GM18505 (cell line): ENCODE measurements around the gene FAM162A.
"Not testable (repeated sequence)": the region's sequence is repeated elsewhere in the genome, so short reads cannot be mapped to it uniquely, and the experiment has no call there.

ENCODE experiments used
- ATAC-seq: cut with Tn5 transposase; IDR thresholded peaks from one replicate; pipeline ENCODE4 v1.9.1; 2021; ENCODE audit not compliant: unreplicated experiment
- POLR2A ChIP-seq: IDR thresholded peaks from 4 replicates; pipeline ENCODE4 v1.6.1; 2011; ENCODE audit warnings: borderline replicate concordance; ENCODE audit not compliant: insufficient read depth, insufficient read length; ENCODE audit errors: extremely low read depth

Gene FAM162A

DNA sequence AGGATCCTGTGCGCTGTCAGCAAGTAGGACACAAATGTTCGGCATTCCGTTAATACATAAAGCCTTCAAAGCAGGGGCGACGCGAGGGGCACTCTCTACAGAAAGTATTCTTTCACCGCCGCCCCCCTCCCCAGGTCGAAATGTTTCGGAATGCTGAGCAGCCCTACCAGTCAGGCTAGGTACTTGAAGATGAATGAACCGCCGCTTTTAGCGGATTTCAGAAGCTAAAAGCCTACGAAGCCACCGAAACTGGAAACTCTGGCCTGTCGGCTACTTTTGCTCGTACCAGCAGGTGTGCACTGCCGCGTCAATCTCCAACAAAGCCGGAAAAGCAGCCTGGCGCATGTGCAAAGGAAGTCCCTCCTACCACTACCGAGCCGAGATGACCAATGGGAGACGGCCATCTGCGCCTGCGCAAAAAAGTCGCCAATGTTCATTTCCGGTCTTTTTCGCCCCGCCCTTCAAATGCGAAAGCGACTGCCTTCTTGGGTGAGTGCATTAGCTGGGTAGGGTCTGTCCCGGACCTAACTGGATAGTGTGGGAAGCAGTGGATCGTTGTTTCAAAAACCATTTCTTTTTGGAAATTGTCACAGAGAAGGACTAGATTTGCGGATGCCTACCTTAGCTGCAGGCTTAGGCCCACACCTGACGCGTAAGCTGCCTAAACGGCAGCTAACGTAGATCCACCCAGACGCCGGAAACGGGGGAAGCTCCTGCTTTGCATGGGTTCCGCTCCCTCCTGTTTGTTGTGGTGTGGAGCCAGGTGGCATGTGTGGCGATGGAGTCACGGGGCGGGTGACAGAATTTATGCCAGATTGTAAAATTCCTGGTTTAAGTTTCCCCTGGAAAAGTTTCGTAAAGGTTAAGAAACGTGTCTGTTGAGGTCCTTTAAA lies 32.0 kb downstream of the FAM162A start, which contains the start of gene WDR5B:
WDR5B (minus strand) TSS at position 301 of the 893 bp plus-strand sequence. CDS start 534 bp downstream, outside the sequence.
- TF ChIP-seq POLR2A: peak; percentile 96
- peak; percentile 83 for ATAC-seq

DNA sequence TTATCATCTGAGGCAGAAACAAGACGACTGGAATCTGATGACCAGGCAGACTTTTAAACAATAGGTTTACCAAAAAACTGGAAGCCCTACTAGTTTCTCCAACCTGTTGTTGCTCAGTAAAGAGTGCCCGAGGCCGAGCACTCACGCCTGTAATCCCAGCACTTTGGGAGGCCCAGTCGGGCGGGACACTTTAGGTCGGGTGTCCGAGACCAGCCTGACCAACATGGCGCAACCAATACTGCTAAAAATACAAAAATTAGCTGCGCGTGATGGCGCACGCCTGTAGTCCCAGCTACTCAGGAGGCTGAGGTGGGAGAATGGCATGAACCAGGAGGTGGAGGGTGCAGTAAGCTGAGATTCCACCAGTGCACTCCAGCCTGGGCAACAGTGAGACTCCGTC lies 33.0 kb downstream of the FAM162A start:
- no peak for ATAC-seq
- no peak for TF ChIP-seq POLR2A

DNA sequence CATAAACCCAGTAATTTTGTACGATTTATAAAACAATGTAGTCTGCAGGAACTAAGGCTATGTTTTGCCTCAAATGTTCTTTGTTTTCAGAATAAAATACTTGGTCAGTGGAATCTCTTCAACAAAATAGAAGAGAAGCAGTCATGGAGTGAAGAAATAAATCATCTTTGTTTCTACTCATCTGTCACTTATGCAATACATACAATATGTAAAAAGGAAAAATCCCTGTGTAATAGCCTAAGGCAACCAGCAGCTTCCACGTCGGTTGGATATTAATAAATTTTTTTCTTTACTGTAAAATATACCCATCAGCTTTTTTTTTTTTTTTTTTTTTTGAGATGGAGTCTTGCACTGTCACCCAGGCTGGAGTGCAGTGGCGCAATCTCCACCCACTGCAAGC lies 37.1 kb downstream of the FAM162A start:
- no peak for TF ChIP-seq POLR2A
- ATAC-seq: no peak

DNA sequence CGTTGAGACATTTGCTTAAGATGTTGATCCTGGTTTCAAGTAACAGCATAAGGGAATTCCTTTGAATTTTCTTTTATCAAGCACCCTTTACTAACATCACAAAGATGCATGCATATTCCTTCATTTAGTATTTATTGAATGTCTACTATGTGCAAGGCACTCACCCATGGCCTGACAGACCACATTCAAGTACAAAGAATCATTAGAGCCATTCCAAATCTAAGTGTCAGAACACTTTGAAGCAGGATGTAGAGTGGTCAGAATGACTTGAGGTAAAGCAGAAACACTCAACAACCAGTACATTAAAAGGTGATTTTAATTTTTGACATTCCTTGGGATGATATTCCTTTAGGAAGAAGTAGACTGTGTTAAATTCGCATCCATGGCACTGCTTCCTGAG lies 37.9 kb downstream of the FAM162A start:
- ATAC-seq: no peak
- TF ChIP-seq POLR2A: no peak

DNA sequence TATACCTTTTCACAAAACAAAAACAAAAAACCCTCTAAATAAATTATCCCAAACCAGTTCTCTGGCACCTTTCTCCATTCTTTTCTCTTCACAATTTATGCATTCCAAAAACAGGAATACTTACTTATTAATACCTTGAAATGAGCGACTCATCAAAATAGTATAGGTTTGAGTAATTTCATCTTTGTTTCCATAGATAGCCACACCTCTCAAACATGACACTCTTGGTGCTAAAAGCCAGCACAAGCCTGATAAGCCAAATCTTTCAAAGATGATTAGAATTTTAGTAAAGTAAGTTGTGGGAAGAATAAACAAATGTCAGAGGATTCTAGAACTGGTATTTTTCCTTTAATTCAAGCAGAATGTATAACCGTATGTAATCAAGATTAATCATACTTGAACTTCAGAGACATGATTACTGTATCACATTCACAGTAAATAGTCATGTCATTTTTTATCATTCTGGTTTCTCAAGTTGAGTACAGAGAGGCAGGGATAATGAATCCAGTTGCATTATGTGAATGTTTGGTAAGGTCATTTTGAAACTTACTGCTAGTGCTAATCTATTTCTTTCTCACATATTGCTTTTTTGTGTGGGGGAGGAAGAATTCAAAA lies 44.0 kb downstream of the FAM162A start:
- no peak for TF ChIP-seq POLR2A
- ATAC-seq: no peak

DNA sequence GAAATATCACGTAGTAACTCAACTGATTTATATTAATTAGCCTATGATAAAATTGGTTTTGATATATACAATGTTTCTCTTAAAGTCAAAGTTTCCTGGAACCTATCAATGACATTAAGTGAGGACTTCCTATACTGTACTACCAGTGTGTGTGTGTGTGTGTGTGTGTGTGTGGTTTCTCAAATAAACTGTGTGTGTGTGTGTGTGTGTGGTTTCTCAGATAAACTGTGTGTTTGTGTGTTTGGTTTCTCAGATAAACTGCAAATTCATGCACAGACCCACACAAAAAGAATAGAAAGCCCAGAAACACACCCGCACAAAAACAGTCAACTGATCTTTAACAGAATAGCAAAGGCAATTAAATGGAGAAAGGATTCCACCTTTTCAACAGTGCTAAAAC lies 46.4 kb downstream of the FAM162A start:
- no peak for TF ChIP-seq POLR2A
- ATAC-seq: no peak

DNA sequence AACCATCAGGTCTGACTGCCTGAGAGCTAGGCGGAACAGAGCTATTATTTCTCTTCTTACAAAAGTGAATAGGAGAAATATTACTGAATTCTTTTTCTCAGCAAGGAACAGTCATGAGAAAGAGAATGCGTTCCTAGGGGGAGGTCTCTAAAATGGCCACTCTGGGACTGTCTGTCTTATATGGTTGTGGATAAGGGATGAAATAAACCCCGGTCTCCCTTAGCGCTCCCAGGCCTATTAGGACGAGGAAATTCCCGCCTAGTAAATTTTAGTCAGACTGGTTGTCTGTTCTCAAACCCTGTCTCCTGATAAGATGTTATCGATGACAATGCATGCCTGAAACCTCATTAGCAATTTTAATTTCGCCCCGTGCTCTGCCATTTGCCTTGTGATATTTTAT lies 52.0 kb downstream of the FAM162A start:
- TF ChIP-seq POLR2A: no peak
- ATAC-seq: no peak

DNA sequence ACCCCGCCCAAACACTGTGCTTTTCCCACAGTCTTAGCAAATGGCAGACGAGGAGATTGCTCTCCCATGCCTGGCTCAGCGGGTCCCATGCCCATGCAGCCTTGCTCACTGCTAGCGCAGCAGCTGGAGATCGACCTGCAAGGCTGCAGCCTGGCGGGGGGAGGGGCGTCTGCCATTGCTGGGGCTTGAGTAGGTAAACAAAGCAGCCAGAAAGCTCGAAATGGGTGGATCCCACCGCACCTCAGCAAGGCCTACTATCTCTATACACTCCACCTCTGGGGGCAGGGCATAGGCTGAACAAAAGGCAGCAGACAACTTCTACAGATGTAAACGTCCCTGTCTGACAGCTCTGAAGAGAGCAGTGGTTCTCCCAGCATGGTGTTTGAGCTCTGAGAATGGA lies 59.1 kb downstream of the FAM162A start:
- ATAC-seq: no peak
- no peak for TF ChIP-seq POLR2A

DNA sequence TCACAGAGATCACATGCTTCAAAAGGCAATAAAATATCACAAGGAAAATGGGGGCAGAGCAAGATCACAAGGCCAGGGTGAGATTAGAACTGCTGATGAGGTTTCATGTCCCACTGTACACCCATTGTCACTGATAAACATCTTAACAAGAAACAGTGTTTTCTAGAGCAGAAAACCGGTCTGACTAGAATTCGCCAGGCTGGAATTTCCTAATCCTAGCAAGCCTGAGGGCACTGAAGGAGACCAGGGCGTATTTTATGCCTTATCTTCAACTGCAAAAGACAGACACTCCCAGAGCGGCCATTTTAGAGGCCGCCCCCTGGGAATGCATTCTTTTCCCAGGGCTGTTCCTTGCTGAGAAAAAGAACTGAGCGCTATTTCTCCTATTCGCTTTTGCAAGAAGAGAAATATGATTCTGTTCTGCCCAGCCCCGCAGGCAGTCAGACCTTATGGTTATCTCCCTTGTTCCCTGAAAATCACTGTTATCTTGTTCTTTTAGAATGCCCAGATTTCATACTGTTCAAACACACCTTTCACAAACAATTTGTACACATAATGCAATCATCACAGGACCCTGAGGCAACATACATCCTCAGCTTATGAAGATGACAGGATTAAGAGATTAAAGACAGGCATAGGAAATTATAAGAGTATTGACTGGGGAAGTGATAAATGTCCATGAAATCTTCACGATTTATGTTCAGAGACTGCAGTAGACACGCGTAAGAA lies 59.9 kb downstream of the FAM162A start:
- not testable (repeated sequence) for ATAC-seq

DNA sequence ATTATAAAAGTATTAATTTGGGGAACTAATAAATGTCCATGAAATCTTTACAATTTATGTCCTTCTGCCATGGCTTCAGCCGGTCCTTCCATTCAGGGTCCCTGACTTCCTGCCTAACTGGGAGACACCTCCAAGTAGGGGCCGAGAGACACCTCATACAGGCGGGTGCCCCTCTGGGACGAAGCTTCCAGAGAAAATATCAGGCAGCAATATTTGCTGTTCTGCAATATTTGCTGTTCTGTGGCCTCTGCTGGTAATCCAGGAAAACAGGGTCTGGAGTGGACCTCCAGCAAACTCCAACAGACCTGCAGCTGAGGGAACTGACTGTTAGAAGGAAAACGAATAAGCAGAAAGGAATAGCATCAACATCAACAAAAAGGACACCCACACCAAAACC lies 60.5 kb downstream of the FAM162A start:
- ATAC-seq: not testable (repeated sequence)

DNA sequence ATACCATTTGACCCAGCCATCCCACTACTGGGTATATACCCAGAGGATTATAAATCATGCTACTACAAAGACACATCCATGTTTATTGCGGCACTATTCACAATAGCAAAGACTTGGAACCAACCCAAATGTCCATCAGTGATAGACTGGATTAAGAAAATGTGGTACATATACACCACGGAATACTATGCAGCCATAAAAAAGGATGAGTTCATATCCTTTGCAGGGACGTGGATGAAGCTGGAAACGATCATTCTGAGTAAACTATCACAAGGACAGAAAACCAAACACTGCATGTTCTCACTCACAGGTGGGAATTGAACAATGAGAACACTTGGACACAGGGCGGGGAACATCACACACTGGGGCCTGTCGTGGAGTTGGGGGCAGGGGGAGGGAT lies 64.2 kb downstream of the FAM162A start:
- not testable (repeated sequence) for ATAC-seq

DNA sequence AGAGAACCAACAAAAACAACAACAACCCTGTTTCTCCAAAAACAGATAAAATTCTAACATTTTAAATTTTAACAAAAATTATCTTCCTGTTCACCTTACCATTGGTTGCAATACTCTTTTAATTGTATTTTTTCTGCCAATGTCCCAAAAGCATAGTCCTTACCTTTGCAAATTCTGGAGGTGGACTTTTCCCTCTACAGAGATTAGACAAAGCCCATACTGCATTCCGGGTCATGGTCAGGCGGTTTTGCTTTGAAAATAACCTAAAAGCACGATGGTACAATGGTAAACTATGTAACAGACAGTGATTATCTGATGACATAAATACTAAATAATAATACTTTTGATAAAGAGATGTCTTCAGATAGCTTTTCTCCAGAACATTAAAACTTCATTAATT lies 67.4 kb downstream of the FAM162A start:
- ATAC-seq: no peak
- TF ChIP-seq POLR2A: no peak

DNA sequence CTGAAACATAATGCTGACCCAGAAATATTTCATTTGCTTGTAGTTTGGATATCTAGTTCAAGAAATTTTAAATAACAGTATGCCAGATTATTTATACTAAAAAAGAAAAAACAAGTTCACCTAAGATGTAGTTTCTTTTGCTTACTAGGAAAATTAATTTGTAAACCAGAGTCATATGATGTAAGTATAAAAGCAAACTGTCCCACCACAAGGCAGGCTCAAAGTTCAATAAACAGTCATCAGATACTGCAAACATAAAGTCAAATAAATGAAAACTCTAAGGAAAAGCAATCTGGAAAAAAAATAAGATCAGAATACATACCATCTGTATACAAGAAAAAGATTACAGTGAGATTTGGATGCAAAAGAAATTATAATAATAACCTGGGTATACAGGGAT lies 72.1 kb downstream of the FAM162A start:
- TF ChIP-seq POLR2A: no peak
- no peak for ATAC-seq

DNA sequence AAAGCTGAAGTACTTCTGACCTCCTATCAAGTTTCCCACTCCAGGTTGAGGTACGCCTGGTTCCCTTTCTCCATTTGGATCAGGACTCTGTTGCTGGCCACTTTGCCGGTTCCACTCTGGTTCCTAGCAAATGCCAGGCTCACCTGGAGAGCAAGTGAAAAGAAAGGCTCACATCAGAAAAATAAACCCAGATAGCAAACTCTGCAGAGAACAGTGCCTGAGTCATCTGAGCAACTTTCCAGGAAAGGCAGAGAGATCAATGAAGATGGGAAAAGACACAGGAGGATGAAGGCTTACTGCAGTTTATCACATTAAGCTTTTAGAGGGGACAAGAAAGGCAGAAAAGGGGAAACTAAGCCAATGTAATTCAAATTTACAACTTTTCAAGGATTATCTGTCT lies 73.7 kb downstream of the FAM162A start:
- no peak for TF ChIP-seq POLR2A
- ATAC-seq: no peak
